ENCODE results near the gene AGPAT2.

The AGPAT2 gene

DNA sequence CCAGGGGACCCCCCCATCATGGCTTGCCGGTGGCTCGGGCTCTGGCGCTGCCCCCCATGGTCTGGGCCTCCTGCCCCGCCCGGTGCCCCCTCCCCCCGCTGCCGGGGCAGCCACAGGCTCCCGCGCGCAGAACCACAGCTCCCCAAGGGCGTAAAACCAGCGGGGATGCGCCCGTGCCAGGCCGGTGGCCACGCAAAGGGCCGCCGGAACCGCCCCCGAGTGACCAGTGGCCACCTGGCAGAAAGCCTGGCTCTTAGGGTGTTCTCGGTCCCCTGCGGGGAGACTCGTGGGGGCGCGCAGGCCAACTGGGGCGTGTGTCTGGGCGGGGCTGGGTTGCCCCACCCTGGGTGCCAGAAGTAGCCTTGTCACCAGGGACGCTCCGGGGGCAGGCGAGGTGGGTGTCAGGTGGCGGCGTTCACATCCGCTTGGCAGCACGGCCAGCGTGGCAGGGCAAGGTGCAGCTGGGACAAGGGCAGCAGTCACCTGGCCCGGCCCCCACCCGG lies 515 bp upstream of the AGPAT2 start:
- peak in 1 of 14 donors; percentile 19 for DNase-seq

DNA sequence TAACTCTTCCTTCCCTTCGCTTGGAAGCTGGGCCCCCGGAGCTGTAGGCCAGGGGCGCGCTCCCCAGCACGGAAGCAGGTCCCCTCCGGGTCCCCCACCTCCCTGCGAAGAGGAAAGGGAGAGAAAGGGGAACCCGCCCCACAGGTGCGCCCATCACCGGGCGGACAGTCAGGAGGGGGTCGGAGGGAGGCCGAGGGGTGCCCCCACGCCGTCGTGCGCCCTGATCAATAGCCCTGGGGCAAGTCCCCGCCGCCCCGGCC lies 793 bp downstream of the AGPAT2 start:
- no peak for DNase-seq

DNA sequence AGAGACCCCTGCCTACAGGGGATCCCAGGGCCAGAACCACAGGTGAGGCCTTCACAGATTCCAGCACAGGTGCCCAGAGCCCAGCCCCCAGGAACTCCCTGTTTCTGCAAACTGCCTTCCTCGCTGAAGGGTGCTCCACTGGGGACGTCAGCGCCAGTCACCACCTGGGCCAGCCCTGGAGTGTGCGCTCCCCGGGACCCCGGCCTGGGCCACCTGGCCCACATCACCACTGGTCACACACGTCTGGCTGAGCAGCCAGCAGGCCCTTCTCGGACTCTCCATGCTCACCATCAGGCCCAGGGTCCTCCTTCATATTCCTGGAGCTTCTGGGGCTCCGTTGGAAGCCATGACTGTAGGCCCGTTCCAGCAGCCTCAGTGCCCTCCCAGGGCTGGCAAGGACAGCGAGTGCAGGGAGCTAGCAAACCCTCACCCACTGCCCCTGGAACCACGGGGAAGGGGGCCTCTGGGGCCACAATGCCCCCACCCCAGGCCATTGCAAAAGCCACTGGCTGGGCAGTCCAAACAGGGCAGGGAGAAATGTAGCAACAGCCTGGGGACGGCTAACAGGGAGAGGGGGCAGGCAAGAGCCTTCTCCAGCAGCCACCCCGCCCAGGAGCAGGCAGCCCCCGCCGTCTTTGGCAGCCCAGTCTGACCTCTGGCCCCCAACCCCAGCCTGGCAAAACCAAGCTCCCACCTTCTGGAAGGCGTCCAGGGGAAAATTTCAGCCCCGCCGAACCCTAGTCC lies 1.3 kb downstream of the AGPAT2 start:
- DNase-seq: no peak

DNA sequence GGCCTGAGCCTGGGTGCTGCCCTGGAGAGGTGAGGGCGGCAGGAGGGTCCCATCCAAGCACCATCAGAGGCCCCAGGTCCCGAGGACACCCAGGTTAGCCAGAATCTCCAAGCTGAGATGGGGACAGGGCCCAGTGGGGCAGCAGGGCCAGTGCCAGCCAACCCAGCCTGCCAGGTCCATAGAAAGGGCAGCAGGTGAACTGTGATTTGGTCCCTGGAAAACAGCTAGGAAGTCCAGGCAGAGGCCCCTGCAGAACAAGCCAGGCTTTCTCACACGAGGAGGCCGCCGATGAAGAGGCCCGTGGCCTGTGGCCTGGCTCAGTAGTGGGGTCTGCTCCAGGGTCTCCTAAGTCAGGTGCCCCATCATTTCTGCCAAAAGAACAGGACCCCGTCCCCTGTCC lies 2.0 kb downstream of the AGPAT2 start:
- DNase-seq: no peak

DNA sequence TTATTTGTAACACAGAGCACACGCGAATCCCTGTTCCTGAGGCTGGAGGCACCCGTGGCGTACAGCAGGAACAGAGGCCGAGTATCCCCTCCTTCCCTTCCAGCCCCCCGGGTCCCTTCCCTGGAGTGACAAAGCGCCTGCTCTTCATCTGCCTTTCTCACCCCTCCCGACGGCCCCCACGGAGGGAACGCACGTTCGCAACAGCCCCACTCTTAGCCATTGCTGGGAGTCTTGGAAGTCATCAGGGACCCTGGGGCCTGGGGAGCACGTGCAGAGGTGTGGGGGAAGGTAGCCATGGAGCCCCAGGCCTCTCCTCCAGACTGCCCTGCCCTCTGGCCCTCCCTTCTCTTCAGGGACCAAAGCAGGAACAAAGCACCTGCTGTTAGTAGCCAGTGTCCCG lies 2.5 kb downstream of the AGPAT2 start:
- DNase-seq: no peak

DNA sequence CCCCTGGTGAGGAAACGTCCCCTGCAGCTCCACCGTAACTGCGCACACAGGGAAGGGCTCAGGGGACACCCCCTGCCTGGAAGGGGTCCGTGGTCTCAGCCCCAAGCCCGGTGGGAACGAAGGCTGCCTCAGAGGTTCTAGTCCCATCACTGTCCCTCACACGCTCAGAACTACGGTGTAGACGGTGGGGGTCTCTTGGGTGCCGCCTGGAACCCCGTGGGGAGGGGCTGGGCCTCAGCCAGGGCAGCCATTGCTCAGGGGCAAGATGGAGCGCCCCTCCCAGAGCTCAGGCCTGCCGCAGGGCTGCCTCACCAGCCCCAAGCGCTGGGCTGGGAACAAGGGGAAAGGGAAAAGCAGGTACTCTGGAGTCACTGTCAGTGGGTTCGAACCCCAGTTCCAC lies 2.9 kb downstream of the AGPAT2 start:
- no peak for DNase-seq

DNA sequence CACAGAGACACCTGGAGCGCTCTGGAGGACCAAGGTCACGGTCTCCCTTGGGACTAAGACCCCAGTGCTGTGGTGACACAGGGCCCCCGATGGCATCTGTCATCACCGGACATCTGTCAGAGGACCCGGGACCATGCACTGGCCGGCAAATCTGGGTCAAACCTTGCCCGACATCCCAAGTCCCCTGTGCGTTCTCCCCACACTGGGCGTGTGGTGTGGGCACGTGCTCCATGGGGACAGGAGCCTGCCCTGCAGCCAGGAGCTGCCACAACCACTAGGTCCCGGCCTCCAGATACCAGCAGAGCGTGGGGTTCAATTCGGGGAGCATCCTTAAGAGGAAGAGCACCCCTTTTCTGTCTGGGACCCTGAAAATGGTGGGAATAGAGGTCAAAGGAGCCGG lies 3.5 kb downstream of the AGPAT2 start:
- no peak for DNase-seq

DNA sequence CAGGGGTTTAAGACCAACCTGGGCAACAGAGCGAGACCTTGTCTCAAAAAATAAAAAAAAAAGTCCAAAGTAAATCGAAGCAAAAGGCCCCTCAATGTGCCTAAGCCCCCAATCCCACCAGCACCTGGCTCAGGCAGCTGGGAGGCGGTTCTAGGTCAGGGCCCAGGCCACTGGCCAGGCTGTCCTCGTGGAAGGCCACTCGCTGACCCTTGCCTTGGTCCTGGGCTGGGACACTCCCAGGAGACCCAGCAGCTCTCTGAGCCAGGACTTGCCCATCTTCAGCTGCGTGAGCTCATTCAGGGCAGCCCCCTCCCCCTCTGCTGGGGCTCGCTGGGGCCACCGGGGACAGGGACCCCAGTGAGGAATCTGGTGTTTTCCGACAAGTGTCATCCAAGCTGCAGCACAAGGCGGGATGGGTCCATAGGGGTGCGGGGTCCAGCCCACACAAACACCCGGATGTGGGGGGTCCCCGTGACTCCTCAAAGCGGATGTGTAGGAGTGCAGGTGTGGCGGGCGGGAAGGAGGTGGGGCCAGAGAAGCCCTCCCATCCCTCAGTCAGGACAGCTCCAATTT lies 4.0 kb downstream of the AGPAT2 start:
- no peak for DNase-seq

DNA sequence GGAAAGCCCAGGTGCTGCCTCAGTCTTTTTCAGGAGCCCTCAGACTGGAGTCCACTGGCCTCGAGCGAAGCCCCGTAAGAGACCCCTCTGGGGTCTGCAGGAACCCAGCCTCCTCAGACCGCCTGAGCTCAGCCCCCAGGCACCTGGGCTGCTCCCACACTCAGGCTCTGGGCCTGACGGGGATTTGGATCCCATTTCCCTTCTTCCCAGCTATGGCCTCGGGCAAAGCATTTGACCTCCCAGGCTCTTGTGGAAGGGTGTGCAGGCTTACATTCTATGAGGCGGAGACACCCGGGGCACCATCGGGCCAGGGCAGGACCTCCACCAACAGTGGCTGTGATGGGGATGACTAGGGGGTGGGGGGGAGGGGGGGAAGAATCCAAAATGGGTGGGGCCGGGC lies 4.5 kb downstream of the AGPAT2 start:
- DNase-seq: no peak

DNA sequence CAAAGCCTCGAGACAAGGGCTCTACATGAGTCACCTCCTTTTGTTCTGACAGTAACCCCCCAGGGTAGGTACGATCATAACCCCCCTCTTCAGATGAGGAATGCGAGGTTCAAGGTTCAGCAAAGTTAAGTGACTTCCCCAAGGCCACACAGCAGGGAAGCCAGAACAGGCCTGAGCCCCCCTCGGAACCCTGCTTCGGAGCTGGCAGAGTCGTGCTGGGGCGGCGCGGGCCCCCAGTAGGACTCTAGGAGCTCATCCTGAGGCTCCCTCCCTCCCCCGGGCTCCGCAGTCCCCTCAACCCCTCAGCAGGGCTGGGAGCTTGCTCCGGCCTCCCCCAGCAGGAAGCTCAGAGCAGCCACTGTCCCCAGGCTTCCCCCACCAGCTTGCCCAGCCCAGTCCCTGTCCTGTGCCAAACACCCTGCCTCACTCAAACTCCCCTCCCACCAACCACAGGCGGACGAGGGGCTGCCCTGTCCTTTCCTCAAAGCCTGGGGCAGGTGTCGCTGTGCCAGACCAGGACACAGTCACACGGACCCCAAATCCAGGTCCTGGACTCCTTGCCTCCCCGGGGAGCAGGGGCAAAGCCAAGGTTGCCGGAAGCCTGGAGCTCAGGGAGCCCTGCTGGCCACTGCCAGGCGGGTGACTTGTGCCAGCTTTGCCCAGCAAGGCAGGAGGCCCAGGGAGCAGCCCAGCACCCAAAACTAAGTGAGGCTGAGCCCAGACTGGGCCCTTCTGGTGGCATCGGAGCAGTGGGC lies 5.1 kb downstream of the AGPAT2 start:
- no peak for DNase-seq

DNA sequence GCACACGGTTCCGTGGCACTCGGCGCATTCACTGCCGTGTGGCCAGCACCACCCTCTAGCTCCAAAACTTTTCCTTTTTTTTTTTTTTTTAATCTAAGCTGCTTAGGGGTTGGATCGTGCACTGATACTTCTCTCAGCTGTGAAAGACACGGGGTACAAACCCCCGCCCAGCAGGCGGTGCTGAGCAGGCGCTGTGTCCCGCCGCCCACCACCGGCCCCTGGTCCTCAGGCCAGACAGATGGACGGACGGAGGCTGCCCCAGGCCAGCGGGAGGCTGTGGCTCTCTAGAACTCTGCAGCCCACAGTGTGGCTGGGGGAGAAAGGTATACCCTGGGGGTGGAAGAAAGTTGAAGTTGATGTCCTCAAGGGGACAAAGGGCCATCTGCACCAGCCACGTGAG lies 6.2 kb downstream of the AGPAT2 start:
- DNase-seq: no peak

DNA sequence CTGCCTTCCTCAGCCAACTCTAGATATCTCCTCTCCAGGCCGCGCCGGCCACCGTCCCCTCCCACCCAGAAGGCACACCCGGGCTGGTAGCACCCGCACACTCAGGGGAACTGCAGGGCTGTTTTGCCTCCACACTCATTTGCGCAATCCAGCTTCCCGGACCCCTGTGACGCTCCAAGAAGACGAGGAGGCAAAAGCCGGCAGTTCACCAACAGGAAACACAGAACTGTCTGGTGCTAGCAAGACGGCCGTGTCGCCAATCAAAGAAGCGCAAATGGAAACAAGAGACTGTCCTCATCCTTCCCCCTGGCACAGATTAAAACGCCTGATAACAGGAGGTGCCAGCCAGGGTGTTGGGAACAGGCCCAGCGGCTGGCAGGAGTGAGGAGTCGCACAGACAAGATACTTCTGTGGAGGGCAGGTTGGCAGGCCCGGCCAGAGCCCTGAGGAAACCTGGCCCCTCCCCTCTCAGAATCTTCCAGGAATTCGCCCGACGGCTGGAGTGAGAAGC lies 7.8 kb downstream of the AGPAT2 start:
- DNase-seq: peak in 3 of 14 donors; percentile 30 to 42 (median 39)

DNA sequence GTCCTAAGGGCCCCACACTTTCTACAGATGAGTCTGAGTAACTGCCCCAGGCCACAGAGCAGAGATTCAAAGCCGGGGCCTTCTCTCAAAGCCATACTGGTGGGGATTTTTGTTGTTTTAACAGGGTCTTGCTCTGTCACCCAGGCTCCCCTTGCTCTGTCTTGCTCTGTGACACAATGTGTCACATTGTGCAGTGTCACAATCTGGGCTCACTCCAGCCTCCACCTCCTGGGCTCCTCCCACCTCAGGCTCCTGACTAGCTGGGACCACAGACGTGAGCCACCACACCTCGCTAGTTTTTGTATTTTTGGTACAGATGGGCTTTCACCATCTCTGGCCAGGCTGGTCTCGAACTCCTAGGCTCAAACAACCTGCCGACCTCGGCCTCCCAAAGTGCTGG lies 8.6 kb downstream of the AGPAT2 start:
- DNase-seq: no peak

DNA sequence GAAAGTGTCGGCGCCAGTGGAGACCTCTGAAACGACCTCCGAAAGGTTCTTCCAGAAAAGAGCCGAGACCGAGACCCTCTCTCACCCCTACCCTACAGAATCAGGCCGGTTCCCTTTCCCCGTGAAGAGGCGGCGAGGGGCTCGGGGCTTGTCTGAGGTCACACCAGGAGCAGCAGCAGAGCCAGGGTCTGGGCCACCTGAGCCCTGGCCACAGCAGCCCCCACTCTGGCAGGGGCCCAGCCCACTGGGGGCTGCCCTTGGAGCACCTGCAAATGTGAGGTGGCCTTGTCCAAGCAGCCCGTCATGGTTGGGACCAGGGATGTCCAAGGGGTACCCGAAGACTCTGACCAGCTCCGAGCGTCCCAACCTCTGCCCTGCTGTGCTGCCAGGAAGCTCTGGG lies 9.2 kb downstream of the AGPAT2 start:
- DNase-seq: no peak

DNA sequence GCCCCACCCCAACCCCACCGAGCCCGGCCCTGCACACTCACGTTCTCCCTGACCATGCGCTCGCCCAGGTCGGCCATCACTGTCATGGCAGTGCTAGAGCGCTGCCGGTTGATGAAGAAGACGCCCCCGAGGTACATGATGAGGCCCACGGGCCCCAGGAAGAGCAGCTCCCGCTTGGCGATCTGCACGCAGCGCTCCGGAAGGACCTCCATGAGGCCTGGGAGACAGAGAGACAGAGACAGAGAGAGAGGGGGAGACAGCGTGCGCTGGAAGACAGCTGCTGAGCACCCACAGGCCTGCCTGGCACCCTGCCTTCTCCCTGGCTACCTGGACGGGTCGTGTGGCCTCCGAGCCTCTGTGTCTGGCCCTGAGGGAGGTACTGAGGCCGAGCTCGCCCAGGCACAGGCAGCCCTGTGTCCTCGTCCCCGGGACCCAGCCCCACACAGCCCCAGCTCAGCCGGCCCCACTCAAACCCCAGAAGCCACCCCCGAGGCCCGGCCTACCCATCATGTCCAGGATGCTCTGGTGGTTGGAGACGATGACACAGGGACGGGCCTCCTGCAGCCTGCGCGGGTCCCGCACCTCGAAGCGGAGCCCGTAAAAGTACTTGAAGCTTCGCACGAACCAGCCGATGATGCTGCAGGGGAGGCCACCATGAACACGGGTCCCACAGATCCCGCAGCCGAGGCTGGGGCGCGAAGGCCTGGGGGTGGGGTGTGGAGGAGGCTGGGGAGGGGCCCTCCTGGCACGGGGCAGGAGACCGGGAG lies 10.2 kb downstream of the AGPAT2 start:
- DNase-seq: no peak

DNA sequence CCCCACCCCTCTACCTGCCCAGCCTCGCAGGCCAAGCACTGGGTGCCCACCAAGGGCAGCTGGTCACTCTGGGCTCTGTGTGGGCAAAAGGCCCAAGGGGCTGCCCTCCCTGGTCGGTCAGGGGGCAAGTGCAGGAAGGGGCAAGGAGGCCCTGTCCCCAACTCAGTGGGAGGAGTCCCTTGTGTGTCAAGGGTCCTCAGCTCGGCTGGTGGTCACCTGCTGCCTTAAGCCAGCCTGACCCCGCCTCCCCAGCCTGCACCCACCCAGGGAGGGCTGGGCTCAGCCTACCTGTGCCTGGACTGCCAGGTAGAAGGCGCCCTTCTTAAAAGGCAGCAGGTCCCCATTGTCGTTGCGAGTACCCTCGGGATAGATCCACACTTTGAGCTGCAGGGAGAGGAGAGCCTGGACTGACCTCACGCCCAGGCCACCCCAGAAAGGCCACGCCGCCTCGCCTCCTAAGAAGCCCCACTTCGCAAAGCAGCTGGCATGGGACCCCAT lies 10.9 kb downstream of the AGPAT2 start:
- DNase-seq: no peak

DNA sequence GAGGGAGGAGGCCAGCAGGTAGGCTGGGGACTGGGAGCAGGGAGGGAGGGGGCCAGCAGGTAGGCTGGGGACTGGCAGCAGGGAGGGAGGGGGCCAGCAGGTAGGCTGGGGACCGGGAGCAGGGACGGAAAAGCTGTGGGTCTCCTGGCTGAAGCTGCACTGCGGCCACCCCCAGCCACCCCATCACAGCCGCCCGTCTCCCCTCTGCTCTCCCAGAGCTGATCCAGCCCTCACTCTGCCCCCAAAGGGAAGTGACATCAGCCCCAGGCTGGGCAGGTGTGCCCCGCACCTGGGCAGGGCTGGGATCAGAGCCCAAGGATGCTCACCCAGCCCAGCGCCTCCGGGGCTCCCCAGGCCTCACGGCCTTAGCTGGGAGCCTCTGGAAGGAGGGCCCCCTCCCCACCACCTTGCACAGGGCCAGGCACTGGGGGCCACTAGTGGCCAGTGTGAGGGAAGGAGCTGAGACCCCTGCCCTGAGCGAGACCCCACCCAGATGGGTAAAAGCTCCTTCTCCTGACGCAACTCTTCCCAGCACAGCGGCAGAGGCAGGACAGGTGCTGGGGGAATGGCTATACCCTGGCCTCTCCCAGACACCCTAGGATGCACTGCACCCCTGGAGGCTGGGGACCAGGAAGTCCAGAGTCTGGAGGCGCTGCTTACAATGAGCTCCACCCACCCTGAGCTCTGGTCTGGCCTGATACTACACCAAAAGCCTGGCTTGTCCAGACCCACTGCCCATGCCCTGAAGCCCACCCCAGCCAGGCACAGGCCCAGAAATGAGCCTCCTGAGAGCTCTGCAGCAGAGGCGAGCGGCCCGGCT lies 11.6 kb downstream of the AGPAT2 start:
- no peak for DNase-seq

DNA sequence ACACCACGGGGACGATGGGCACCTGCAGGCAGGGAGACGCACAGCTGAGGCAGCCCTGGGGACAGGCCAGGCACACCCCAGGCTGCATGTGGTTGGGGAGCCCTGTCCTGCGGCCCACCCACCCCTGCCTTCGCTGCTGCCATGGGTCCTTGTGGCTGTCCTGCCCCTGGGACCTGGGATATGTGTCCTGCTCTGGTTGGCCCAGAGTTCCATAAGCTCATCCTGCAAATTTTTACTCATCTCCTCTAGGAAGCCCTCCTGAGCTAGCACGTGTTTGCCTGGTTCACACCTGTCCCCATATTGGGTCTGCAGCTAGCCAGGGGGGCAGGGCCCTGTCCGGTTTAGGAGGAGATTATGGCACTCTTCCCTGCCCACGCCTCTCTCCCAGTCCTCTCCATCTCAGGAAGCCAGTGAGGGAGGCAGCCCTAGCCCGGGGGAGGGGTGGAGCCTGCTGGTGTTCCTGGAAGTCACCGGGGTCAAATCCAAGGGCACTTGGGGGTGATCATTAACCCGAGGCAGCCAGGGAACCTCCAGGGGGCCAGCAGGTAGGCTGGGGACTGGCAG lies 12.4 kb downstream of the AGPAT2 start:
- no peak for DNase-seq

DNA sequence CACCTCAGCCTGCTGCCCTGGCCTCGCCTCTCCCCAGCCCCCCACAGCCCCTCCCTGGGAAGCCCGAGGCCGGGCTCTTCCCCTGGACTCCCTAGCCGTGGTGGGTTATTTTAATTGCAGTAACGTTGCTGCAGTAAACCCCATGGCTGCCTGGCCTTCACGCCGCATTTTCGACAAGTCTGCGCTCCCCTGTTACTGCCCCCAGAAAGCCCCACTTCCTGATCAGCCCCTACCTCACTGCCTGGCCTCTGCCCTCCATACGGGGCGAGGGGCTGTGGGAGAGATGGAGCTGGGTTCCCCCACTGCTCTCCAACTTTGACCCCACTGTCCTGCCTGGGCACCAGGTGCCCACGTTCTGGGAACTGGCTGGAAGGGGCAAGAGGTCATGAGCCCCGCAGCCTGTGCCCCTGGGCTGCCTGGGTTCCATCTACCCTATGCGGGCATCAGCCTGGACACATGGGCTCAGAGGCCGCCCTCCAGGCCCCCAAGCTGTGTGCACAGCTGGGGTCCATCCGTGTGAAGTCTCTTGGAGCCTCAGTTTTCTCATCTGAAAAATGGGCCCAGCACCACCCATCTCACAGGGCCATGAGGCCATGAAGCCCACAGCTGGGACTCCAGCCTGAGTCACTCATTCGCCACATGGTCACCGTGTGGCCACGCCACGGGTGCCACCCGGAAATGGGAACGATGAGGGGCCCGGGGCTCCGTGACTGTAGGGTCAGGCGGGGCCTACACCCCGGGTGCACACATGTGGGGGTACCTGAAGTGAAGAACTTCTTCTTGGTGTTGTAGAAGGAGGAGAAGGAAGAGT lies 13.1 kb downstream of the AGPAT2 start:
- DNase-seq: no peak

Data from C1 segment of cervical spinal cord (tissue), 14 donors.